ENCODE results near the gene CACNA1I. TPM values are rescaled to one million over a fixed set of nuclear protein-coding genes. Genes with fewer than 3 reads are reported as not detected.

Gene CACNA1I
- total RNA-seq, 2 donors from 2014 or later = 0.08 TPM; not detected in 1

DNA sequence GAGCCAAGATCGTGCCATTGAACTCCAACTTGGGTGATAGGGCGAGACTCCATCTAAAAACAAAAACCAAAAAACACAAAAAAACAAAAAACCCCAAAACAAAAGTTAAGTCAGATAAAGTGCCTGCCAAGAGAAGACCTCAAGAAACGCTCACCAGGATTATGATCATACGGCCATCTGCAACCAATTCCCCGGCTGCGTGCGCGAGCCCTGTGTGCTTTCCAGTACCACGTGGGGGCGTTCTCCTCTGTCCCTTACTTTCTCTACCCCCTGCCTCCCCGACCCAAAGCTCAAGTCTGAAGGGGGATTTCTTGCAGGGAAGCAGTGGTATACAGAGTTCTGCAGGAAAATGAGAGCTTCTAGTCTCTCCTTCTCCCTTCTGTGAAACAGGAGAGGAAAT lies 27.5 kb upstream of the CACNA1I start:
- TF ChIP-seq CTCF (IDR thresholded peaks at IDR 0.05) = no peak
- no peak overlapping the region for H3K27ac ChIP-seq
- H3K4me1 ChIP-seq = no peaks in the 10 kb centered on the region
- H3K36me3 ChIP-seq = no peaks in the 10 kb centered on the region
- H3K9me3 ChIP-seq = no peaks in the 10 kb centered on the region
- no peak overlapping the region for H3K4me3 ChIP-seq
- DNase-seq (ENCODE audit: low spot score) = no peak
- H3K27me3 ChIP-seq = peaks cover 0 to 5% of the 10 kb centered on the region in 2 donors

GRCh38 chr22:39545386-39546365 lies 24.9 kb upstream of the CACNA1I start:
- no peaks in the 10 kb centered on the region for H3K9me3 ChIP-seq
- H3K27me3 ChIP-seq = peaks cover 0 to 5% of the 10 kb centered on the region in 2 donors
- no peaks in the 10 kb centered on the region for H3K36me3 ChIP-seq
- no peak overlapping the region for H3K27ac ChIP-seq
- no peak for DNase-seq (ENCODE audit: low spot score)
- H3K4me1 ChIP-seq = no peaks in the 10 kb centered on the region
- no peak for TF ChIP-seq CTCF (IDR thresholded peaks at IDR 0.05)
- H3K4me3 ChIP-seq = no peak overlapping the region

GRCh38 chr22:39546889-39547586 lies 23.5 kb upstream of the CACNA1I start:
- Histone ChIP-seq H3K27ac (no peak overlapping the region), H3K36me3 (no peaks in the 10 kb centered on the region), H3K27me3 (peaks cover 0 to 5% of the 10 kb centered on the region in 2 donors), H3K4me3 (no peak overlapping the region), H3K4me1 (no peaks in the 10 kb centered on the region), H3K9me3 (no peaks in the 10 kb centered on the region)
- DNase-seq (ENCODE audit: low spot score) = no peak
- no peak for TF ChIP-seq CTCF (IDR thresholded peaks at IDR 0.05)

GRCh38 chr22:39547587-39547947 lies 23.0 kb upstream of the CACNA1I start:
- H3K27ac ChIP-seq = no peak overlapping the region
- H3K4me3 ChIP-seq = no peak overlapping the region
- no peak for TF ChIP-seq CTCF (IDR thresholded peaks at IDR 0.05)
- H3K36me3 ChIP-seq = no peaks in the 10 kb centered on the region
- peaks cover 0 to 5% of the 10 kb centered on the region in 2 donors for H3K27me3 ChIP-seq
- H3K9me3 ChIP-seq = no peaks in the 10 kb centered on the region
- H3K4me1 ChIP-seq = no peaks in the 10 kb centered on the region
- no peak for DNase-seq (ENCODE audit: low spot score)

GRCh38 chr22:39553429-39553828 lies 17.1 kb upstream of the CACNA1I start:
- H3K36me3 ChIP-seq = no peaks in the 10 kb centered on the region
- H3K27ac ChIP-seq = no peak overlapping the region
- TF ChIP-seq CTCF (IDR thresholded peaks at IDR 0.05) = no peak
- H3K9me3 ChIP-seq = no peaks in the 10 kb centered on the region
- peaks cover 0 to 11% of the 10 kb centered on the region in 2 donors for H3K4me1 ChIP-seq
- H3K4me3 ChIP-seq = no peak overlapping the region
- peaks cover 5 to 12% of the 10 kb centered on the region in 2 donors for H3K27me3 ChIP-seq
- DNase-seq (ENCODE audit: low spot score) = no peak

Data from right atrium auricular region (tissue), 2 donors.